Ishikawa (cell line): ENCODE data around the gene TSPAN5.

Source experiments
- CEBPB ChIP-seq: IDR thresholded peaks from 2 replicates; pipeline ENCODE4 v1.6.1; 2012
- EGR1 ChIP-seq: IDR thresholded peaks from 2 replicates; pipeline ENCODE4 v1.6.1; 2012
- EP300 ChIP-seq: IDR thresholded peaks from 2 replicates; pipeline ENCODE4 v1.6.1; 2012; ENCODE audit warnings: borderline replicate concordance
- FOXM1 ChIP-seq: IDR thresholded peaks from 2 replicates; pipeline ENCODE4 v1.6.1; 2012; ENCODE audit warnings: low read depth, borderline replicate concordance
- NFIC ChIP-seq: IDR thresholded peaks from 2 replicates; pipeline ENCODE4 v1.6.1; 2012
- RAD21 ChIP-seq: IDR thresholded peaks from 2 replicates; pipeline ENCODE4 v1.6.1; 2012; ENCODE audit warnings: low read depth
- REST ChIP-seq: IDR thresholded peaks from 2 replicates; pipeline ENCODE4 v1.6.1; 2012; ENCODE audit warnings: low read depth, mild to moderate bottlenecking
- TAF1 ChIP-seq: IDR thresholded peaks from 2 replicates; pipeline ENCODE4 v1.6.1; 2012; ENCODE audit warnings: low read depth, mild to moderate bottlenecking
- TCF12 ChIP-seq: IDR thresholded peaks from 2 replicates; pipeline ENCODE4 v1.6.1; 2012; ENCODE audit warnings: low read depth

- TF ChIP-seq EGR1 (no peak), TCF12 (no peak), EP300 (no peak), TAF1 (no peak), NFIC (no peak), REST (no peak), FOXM1 (no peak), RAD21 (no peak), CEBPB (no peak)
Observed at GRCh38 chr4:98522636-98523395, 135.6 kb downstream of the TSPAN5 start.
